CD14-positive monocyte (primary cell): Measurements from ENCODE around the gene GAA. TPM values are rescaled to one million over a fixed set of nuclear protein-coding genes. Genes with fewer than 3 reads are reported as not detected.

Experiments used
- DNase-seq, 3 donors: peaks; one replicate each; pipeline ENCODE4 v3.0.0-alpha.2; 2011 to 2022
- H2AFZ ChIP-seq: 2 replicates; pipeline ENCODE4 v1.6.0; 2012; ENCODE audit warnings: mild to moderate bottlenecking, low read depth, low read length, inconsistent platforms; ENCODE audit not compliant: insufficient read depth, poor library complexity, severe bottlenecking
- H3K27ac ChIP-seq, 2 donors: 1 replicate in 1 of 2; 2 replicates in 1 of 2; pipeline ENCODE4 v1.5.1; 2012 to 2013; ENCODE audit warnings: low read length in 2 of 2, control low read depth in 1 of 2, inconsistent platforms in 1 of 2, low read depth in 1 of 2, mild to moderate bottlenecking in 1 of 2
- H3K27me3 ChIP-seq, 2 donors: one replicate each; pipeline versions ENCODE4 v1.6.0 to v1.6.1; 2011 to 2013; ENCODE audit warnings: low read length in 2 of 2; ENCODE audit not compliant: control insufficient read depth in 2 of 2, insufficient read depth in 2 of 2
- H3K36me3 ChIP-seq, 2 donors: replicated peaks in 1 of 2; 1 replicate in 1 of 2; 2 replicates in 1 of 2; pipeline versions ENCODE4 v1.5.1 to v1.6.1; 2012 to 2013; ENCODE audit warnings: low read length in 2 of 2, control low read depth in 1 of 2, inconsistent platforms in 1 of 2, mild to moderate bottlenecking in 1 of 2; ENCODE audit not compliant: insufficient read depth in 2 of 2, control insufficient read depth in 1 of 2
- H3K4me1 ChIP-seq, 2 donors: 1 replicate in 1 of 2; 2 replicates in 1 of 2; pipeline versions ENCODE4 v1.5.1 to v1.6.1; 2012 to 2013; ENCODE audit warnings: low read length in 2 of 2, control low read depth in 1 of 2, inconsistent platforms in 1 of 2, mild to moderate bottlenecking in 1 of 2, moderate library complexity in 1 of 2; ENCODE audit not compliant: insufficient read depth in 2 of 2, control insufficient read depth in 1 of 2
- H3K4me2 ChIP-seq: replicated peaks from 2 replicates; pipeline ENCODE3; 2012; ENCODE audit warnings: low read length, moderate library complexity, mild to moderate bottlenecking; ENCODE audit not compliant: poor library complexity, severe bottlenecking; ENCODE audit errors: extremely low read depth
- H3K4me3 ChIP-seq, 3 experiments: fragments of 200-600 bp in 1 of 3; sonication (generic) in 1 of 3; replicated peaks in 1 of 3; 1 replicate in 2 of 3; 2 replicates in 1 of 3; pipeline ENCODE4 v1.5.1; 2011 to 2013; ENCODE audit warnings: low read length in 3 of 3, mild to moderate bottlenecking in 3 of 3, control low read depth in 2 of 3, low read depth in 2 of 3, inconsistent platforms in 1 of 3, moderate library complexity in 1 of 3
- H3K79me2 ChIP-seq: 2 replicates; pipeline ENCODE4 v1.6.0; 2012; ENCODE audit warnings: mild to moderate bottlenecking, control low read depth, inconsistent platforms, low read length, moderate library complexity; ENCODE audit not compliant: insufficient read depth
- H3K9ac ChIP-seq: 2 replicates; pipeline ENCODE4 v1.6.0; 2017; ENCODE audit warnings: low read length, mild to moderate bottlenecking; ENCODE audit not compliant: insufficient read depth, poor library complexity, severe bottlenecking
- H3K9me3 ChIP-seq, 2 donors: replicated peaks in 1 of 2; 1 replicate in 1 of 2; 2 replicates in 1 of 2; pipeline versions ENCODE4 v1.5.1 to v1.6.1; 2012 to 2013; ENCODE audit warnings: low read length in 2 of 2, control low read depth in 1 of 2; ENCODE audit not compliant: control insufficient read depth in 1 of 2, insufficient read depth in 1 of 2
- H4K20me1 ChIP-seq: 2 replicates; pipeline ENCODE4 v1.6.0; 2012; ENCODE audit warnings: mild to moderate bottlenecking, low read length, control low read depth, moderate library complexity; ENCODE audit not compliant: insufficient read depth
- H3K27ac Mint-ChIP-seq, 7 donors: one replicate each; pipeline ENCODE4 v1.8.0; 2020; ENCODE audit warnings: mild to moderate bottlenecking in 7 of 7, mixed read lengths in 7 of 7, moderate library complexity in 6 of 7, inconsistent platforms in 2 of 7
- H3K27me3 Mint-ChIP-seq, 3 donors: one replicate each; pipeline ENCODE4 v1.8.0; 2021 to 2022; ENCODE audit warnings: low read depth in 3 of 3, mild to moderate bottlenecking in 3 of 3, mixed read lengths in 3 of 3, moderate library complexity in 3 of 3, inconsistent platforms in 1 of 3
- H3K36me3 Mint-ChIP-seq, 2 donors: one replicate each; pipeline ENCODE4 v1.8.0; 2020; ENCODE audit warnings: mixed read lengths in 2 of 2, inconsistent platforms in 1 of 2, mild to moderate bottlenecking in 1 of 2
- H3K4me1 Mint-ChIP-seq: one replicate; pipeline ENCODE4 v1.8.0; 2020; ENCODE audit warnings: mild to moderate bottlenecking, mixed read lengths
- H3K4me3 Mint-ChIP-seq, 2 donors: one replicate each; pipeline ENCODE4 v1.8.0; 2020; ENCODE audit warnings: mild to moderate bottlenecking in 2 of 2, mixed read lengths in 2 of 2, moderate library complexity in 1 of 2
- H3K9me3 Mint-ChIP-seq, 7 donors: one replicate each; pipeline ENCODE4 v1.8.0; 2020 to 2022; ENCODE audit warnings: mixed read lengths in 7 of 7, mild to moderate bottlenecking in 6 of 7, moderate library complexity in 6 of 7, inconsistent platforms in 2 of 7
- WGBS: methylation state at CpG from one replicate; pipeline ENCODE4 v1.1.5; 2013; ENCODE audit warnings: missing lambda C conversion rate; ENCODE audit not compliant: insufficient coverage; 5-methylcytosine and 5-hydroxymethylcytosine counted together
- intact Hi-C, 2 donors: fragments of 100-400 bp; cut with micrococcal nuclease; formaldehyde crosslinking; loops; one replicate each; pipeline versions ENCODE4 v1.15.0 to v1.15.1; 2023
- polyA plus RNA-seq, 3 donors: library from polyadenylated mRNA; depleted of rRNA in 1 of 3; unstranded in 2 of 3; stranded (reverse) in 1 of 3; fragments of 300-500 nt in 2 of 3; fragments of >200 nt in 1 of 3; fragmentation: Illumina TruSeq in 2 of 3; gene quantifications; 1 replicate in 2 of 3; 2 replicates in 1 of 3; pipeline ENCODE4 v1.2.3, GENCODE V29; 2012 to 2021
- TF ChIP-seq, protein P1 (sequence below): fragments of 200-600 bp; IDR thresholded peaks from one replicate; pipeline ENCODE4 v1.8.0; 2022; ENCODE audit warnings: antibody characterized with exemption, mild to moderate bottlenecking

GAA gene
- polyA plus RNA-seq, 3 donors, result 116 to 140 (median 120) TPM

DNA sequence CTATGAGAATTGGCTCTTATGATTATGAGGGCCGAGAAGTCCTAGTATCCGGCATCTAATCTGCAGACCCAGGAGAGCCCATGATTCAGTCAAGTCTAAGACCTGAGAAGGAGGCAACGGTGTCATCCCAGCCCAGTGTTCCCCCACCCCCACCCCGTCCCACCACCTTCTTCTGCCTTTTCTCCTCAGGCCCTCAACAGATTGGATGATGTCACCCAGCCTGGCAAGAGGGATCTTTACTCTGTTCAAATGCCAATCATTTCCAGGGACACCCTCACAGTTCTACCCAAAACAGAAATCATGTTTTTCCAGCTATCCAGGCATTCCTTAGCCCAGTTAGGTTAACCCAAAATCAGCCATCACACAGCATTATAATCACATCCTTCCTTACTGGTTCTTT lies 10.0 kb upstream of the GAA start:
- peaks cover 0 to 2% (median 0%) of the 10 kb centered on the region in 7 donors for H3K9me3 Mint-ChIP-seq
- no peaks in the 10 kb centered on the region for H3K36me3 ChIP-seq
- no peak overlapping the region for H3K4me3 ChIP-seq
- no peaks in the 10 kb centered on the region for H4K20me1 ChIP-seq
- H3K27me3 Mint-ChIP-seq, result peaks cover 3 to 16% (median 10%) of the 10 kb centered on the region in 3 donors
- peak in 1 of 3 donors; percentile 25 for DNase-seq
- peaks cover 37 to 42% of the 10 kb centered on the region in 2 donors for H3K4me1 ChIP-seq
- intact Hi-C loops, result loop anchor here in 1 of 2 donors (5.0 kb wide), 1 partner anchor 171 kb away; the partner anchor contains the start of gene RNF213
- H3K79me2 ChIP-seq, result no peaks in the 10 kb centered on the region
- H3K27ac ChIP-seq, result peak overlapping the region in 1 of 2 donors; percentile 94
- peak overlapping the region in 1 of 2 donors; percentile 46 for H3K4me3 Mint-ChIP-seq
- no peaks in the 10 kb centered on the region for H3K27me3 ChIP-seq
- WGBS, result 94% methylated on average over 3 of the region's 4 CpGs
- H3K27ac Mint-ChIP-seq, result peak overlapping the region; percentile 92 to 99 (median 98)
- no peak overlapping the region for H2AFZ ChIP-seq
- no peaks in the 10 kb centered on the region for H3K9me3 ChIP-seq
- peaks cover 42% of the 10 kb centered on the region for H3K4me1 Mint-ChIP-seq
- H3K36me3 Mint-ChIP-seq, result peaks cover 0 to 2% of the 10 kb centered on the region in 2 donors
- TF ChIP-seq, protein P1, sequence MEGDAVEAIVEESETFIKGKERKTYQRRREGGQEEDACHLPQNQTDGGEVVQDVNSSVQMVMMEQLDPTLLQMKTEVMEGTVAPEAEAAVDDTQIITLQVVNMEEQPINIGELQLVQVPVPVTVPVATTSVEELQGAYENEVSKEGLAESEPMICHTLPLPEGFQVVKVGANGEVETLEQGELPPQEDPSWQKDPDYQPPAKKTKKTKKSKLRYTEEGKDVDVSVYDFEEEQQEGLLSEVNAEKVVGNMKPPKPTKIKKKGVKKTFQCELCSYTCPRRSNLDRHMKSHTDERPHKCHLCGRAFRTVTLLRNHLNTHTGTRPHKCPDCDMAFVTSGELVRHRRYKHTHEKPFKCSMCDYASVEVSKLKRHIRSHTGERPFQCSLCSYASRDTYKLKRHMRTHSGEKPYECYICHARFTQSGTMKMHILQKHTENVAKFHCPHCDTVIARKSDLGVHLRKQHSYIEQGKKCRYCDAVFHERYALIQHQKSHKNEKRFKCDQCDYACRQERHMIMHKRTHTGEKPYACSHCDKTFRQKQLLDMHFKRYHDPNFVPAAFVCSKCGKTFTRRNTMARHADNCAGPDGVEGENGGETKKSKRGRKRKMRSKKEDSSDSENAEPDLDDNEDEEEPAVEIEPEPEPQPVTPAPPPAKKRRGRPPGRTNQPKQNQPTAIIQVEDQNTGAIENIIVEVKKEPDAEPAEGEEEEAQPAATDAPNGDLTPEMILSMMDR, result no peak
- no peak overlapping the region for H3K4me2 ChIP-seq
- no peak overlapping the region for H3K9ac ChIP-seq

DNA sequence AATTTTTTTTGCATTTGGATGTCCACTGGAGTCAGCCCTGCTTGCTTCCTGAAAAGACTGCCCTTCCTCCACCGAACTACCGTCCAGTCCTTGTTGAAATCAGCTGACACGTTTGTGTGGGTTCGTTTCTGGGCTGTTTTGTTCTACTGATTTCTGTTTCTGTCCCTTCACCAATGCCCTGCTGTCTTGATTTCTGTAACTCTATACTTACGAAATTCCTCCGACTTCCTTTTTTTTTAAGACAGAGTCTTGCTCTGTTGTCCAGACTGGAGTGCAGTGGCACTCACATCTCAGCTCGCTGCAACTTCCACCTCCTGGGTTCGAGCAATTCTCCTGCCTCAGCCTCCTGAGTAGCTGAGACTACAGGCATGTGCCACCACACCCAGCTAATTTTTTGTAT lies 8.4 kb upstream of the GAA start:
- Histone ChIP-seq H3K9ac (peak overlapping the region; percentile 63), H3K4me2 (peak overlapping the region; percentile 37), H3K4me1 (peaks cover 37 to 42% of the 10 kb centered on the region in 2 donors), H3K36me3 (no peaks in the 10 kb centered on the region), H3K27ac (peak overlapping the region; percentile 83 to 94), H3K27me3 (no peaks in the 10 kb centered on the region), H4K20me1 (no peaks in the 10 kb centered on the region), H3K9me3 (no peaks in the 10 kb centered on the region), H3K79me2 (no peaks in the 10 kb centered on the region), H2AFZ (no peak overlapping the region), H3K4me3 (peak overlapping the region in 1 of 3 experiments; percentile 48)
- peaks cover 0 to 2% of the 10 kb centered on the region in 2 donors for H3K36me3 Mint-ChIP-seq
- peak overlapping the region; percentile 16 to 74 for H3K4me3 Mint-ChIP-seq
- intact Hi-C loops, result loop anchor here in 1 of 2 donors (5.0 kb wide), 1 partner anchor 169 kb away; the partner anchor contains the start of gene RNF213
- H3K4me1 Mint-ChIP-seq, result peaks cover 42% of the 10 kb centered on the region
- peak; percentile 88 to 94 (median 92) for DNase-seq
- 0% methylated on average over 2 of the region's 8 CpGs for WGBS
- H3K27me3 Mint-ChIP-seq, result peaks cover 3 to 8% (median 4%) of the 10 kb centered on the region in 3 donors
- peak overlapping the region; percentile 92 to 99 (median 98) for H3K27ac Mint-ChIP-seq
- peaks cover 0 to 2% (median 0%) of the 10 kb centered on the region in 7 donors for H3K9me3 Mint-ChIP-seq
- TF ChIP-seq, protein P1, result no peak
